Thyroid gland (tissue), 4 donors: ENCODE results near the gene TNFAIP1.

Experiments
- POLR2A ChIP-seq, 2 donors: fragments of 450-650 bp; IDR thresholded peaks; one replicate each; pipeline ENCODE4 v1.6.1; 2017; ENCODE audit warnings: antibody characterized with exemption in 2 of 2, mild to moderate bottlenecking in 2 of 2, moderate library complexity in 1 of 2
- TF ChIP-seq, protein P1 (sequence below), 6 experiments: fragments of 200-600 bp in 3 of 6; fragments of 450-650 bp in 3 of 6; sonication (generic) in 3 of 6; IDR thresholded peaks; one replicate each; pipeline ENCODE4 v1.5.1; 2016 to 2019; ENCODE audit warnings: antibody characterized with exemption in 6 of 6, mild to moderate bottlenecking in 2 of 6, inconsistent platforms in 1 of 6, moderate library complexity in 1 of 6

DNA sequence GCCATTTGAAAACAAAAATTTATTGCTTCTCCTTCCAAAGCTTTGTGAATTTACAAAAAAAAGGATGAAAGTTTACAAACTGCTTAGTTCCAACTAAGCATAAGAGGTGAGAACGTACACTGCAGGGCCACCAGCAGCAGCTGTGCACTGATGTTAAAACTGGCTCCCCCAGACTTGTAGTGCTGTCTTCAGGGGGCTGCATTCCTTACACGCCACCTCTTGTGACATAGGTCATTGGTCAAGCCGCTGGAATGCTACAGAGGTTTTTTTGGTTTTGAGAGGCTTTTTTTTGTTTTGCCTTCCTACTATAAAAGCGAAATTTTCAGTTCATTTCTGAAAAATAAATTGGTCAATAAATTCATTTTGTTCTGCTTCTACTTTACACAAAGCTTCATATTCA is 7.2 kb upstream of the TNFAIP1 start:
- no peak for TF ChIP-seq POLR2A (IDR thresholded peaks at IDR 0.05)
- TF ChIP-seq, protein P1, sequence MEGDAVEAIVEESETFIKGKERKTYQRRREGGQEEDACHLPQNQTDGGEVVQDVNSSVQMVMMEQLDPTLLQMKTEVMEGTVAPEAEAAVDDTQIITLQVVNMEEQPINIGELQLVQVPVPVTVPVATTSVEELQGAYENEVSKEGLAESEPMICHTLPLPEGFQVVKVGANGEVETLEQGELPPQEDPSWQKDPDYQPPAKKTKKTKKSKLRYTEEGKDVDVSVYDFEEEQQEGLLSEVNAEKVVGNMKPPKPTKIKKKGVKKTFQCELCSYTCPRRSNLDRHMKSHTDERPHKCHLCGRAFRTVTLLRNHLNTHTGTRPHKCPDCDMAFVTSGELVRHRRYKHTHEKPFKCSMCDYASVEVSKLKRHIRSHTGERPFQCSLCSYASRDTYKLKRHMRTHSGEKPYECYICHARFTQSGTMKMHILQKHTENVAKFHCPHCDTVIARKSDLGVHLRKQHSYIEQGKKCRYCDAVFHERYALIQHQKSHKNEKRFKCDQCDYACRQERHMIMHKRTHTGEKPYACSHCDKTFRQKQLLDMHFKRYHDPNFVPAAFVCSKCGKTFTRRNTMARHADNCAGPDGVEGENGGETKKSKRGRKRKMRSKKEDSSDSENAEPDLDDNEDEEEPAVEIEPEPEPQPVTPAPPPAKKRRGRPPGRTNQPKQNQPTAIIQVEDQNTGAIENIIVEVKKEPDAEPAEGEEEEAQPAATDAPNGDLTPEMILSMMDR (IDR thresholded peaks at IDR 0.05) = no peak
